HL-60 (cell line): ENCODE results near the gene CSK.

Experiments used
- DNase-seq, 2 experiments: peaks; one replicate each; pipeline ENCODE4 v3.0.0-alpha.2; 2010 to 2020; ENCODE audit warnings: low read depth in 1 of 2, low spot score in 1 of 2
- H3K27ac ChIP-seq: fragments of 250-450 bp; sonication (Bioruptor Pico); replicated peaks from 2 replicates; pipeline ENCODE4 v1.5.1; 2020; ENCODE audit warnings: mild to moderate bottlenecking, moderate library complexity
- H3K27me3 ChIP-seq: fragments of 250-450 bp; sonication (Bioruptor Pico); 2 replicates; pipeline ENCODE4 v1.5.1; 2021; ENCODE audit warnings: mild to moderate bottlenecking, moderate library complexity; ENCODE audit not compliant: insufficient read depth, poor library complexity, severe bottlenecking
- H3K4me3 ChIP-seq: replicated peaks from 2 replicates; pipeline ENCODE4 v1.5.1; 2011; ENCODE audit warnings: mild to moderate bottlenecking, control low read depth, low read length; ENCODE audit not compliant: insufficient read depth
- CTCF ChIP-seq: IDR thresholded peaks from one replicate; pipeline ENCODE4 v1.5.1; 2011; ENCODE audit warnings: low read length, control low read depth, inconsistent platforms; ENCODE audit not compliant: insufficient read depth
- GABPA ChIP-seq: IDR thresholded peaks from 2 replicates; pipeline ENCODE4 v1.6.1; 2012; ENCODE audit warnings: low read depth
- POLR2AphosphoS5 ChIP-seq: IDR thresholded peaks from 2 replicates; pipeline ENCODE4 v1.6.1; 2012; ENCODE audit warnings: low read depth
- REST ChIP-seq: IDR thresholded peaks from 2 replicates; pipeline ENCODE4 v1.6.1; 2012; ENCODE audit warnings: low read depth; ENCODE audit not compliant: insufficient replicate concordance
- SPI1 ChIP-seq: IDR thresholded peaks from 2 replicates; pipeline ENCODE4 v1.6.1; 2012; ENCODE audit warnings: low read depth, mild to moderate bottlenecking, borderline replicate concordance

CSK gene

GRCh38 chr15:74749832-74750231 lies 32.0 kb upstream of the CSK start:
- H3K27me3 ChIP-seq = no peaks in the 10 kb centered on the region
- H3K4me3 ChIP-seq = no peak overlapping the region
- DNase-seq = no peak

GRCh38 chr15:74750751-74751150 lies 31.1 kb upstream of the CSK start:
- no peak for TF ChIP-seq REST
- TF ChIP-seq GABPA = no peak
- no peak for TF ChIP-seq POLR2AphosphoS5
- TF ChIP-seq SPI1 = no peak
- no peak for TF ChIP-seq CTCF
- no peak overlapping the region for H3K27ac ChIP-seq
- no peaks in the 10 kb centered on the region for H3K27me3 ChIP-seq
- no peak for DNase-seq
- H3K4me3 ChIP-seq = no peak overlapping the region

More at GRCh38 chr15:74749832-74750231, 32.0 kb upstream of the CSK start:
- no peak overlapping the region for H3K27ac ChIP-seq
- TF ChIP-seq GABPA = no peak
- no peak for TF ChIP-seq SPI1
- no peak for TF ChIP-seq CTCF
- TF ChIP-seq REST = no peak
- no peak for TF ChIP-seq POLR2AphosphoS5

GRCh38 chr15:74752011-74752410 lies 29.9 kb upstream of the CSK start:
- TF ChIP-seq REST = no peak
- TF ChIP-seq POLR2AphosphoS5 = no peak
- no peak for TF ChIP-seq CTCF
- TF ChIP-seq SPI1 = no peak
- no peak for DNase-seq
- H3K27ac ChIP-seq = no peak overlapping the region
- H3K27me3 ChIP-seq = no peaks in the 10 kb centered on the region
- no peak overlapping the region for H3K4me3 ChIP-seq
